Left colon (tissue), 2 donors: Measurements from ENCODE around the gene CPT1C. TPM values are rescaled to one million over a fixed set of nuclear protein-coding genes. Genes with fewer than 3 reads are reported as not detected.
"Not testable (repeated sequence)": the region's sequence is repeated elsewhere in the genome, so short reads cannot be mapped to it uniquely, and the experiment has no call there.

Experiments
- ATAC-seq: fragments of 200-7000 bp; cut with Tn5 transposase; one replicate; pipeline ENCODE4 v1.9.1; 2020; ENCODE audit warnings: mild to moderate bottlenecking, moderate library complexity
- DNase-seq, 2 donors: peaks; one replicate each; pipeline ENCODE4 v3.0.0-alpha.2; 2020
- intact Hi-C, 2 donors: fragments of 100-400 bp; cut with DNase I in 1 of 2; cut with micrococcal nuclease in 1 of 2; formaldehyde crosslinking; loops; one replicate each; pipeline versions ENCODE4 v1.11.2 to v1.14.0; 2022; cut with DNase I, micrococcal nuclease
- total RNA-seq, 2 donors: library from RNA; stranded (reverse); fragmentation: NEBNext Ultra II Directional; extraction: Animal tissue kit (Norgen Biotek cat#: 25700); gene quantifications; one replicate each; pipeline ENCODE4 v1.2.1, GENCODE V29; 2021
- donor health status: DM: no; HTN: no; CAD: no.
- donor health status: DM: yes; HTN: yes; CAD: no.

CPT1C gene
- total RNA-seq, 2 donors from 2014 or later, result 1.5 to 2.0 TPM

GRCh38 chr19:49691243-49692146 is 579 bp downstream of the CPT1C start:
- DNase-seq (peak in 1 of 2 donors; percentile 54), ATAC-seq (peak; percentile 18)
- intact Hi-C loops, result no loop called here

- ATAC-seq (no peak), DNase-seq (no peak)
- intact Hi-C loops, result no loop called here
Measured at GRCh38 chr19:49692147-49692506, 1.2 kb downstream of the CPT1C start.

GRCh38 chr19:49696115-49696514 is 5.2 kb downstream of the CPT1C start:
- ATAC-seq, result no peak
- intact Hi-C loops, result no loop called here

GRCh38 chr19:49696865-49697264 is 5.9 kb downstream of the CPT1C start:
- DNase-seq (no peak), ATAC-seq (no peak)
- intact Hi-C loops, result no loop called here

More at GRCh38 chr19:49696115-49696514, 5.2 kb downstream of the CPT1C start:
- no peak for DNase-seq

GRCh38 chr19:49699364-49699763 is 8.4 kb downstream of the CPT1C start:
- DNase-seq (no peak), ATAC-seq (no peak)
- intact Hi-C loops, result no loop called here

- no peak for ATAC-seq
- DNase-seq, result no peak
- intact Hi-C loops, result no loop called here
Measured at GRCh38 chr19:49700563-49700962, 9.6 kb downstream of the CPT1C start.

- DNase-seq (no peak), ATAC-seq (peak; percentile 14)
- intact Hi-C loops, result no loop called here
Measured at GRCh38 chr19:49701271-49701786, 10.4 kb downstream of the CPT1C start.

GRCh38 chr19:49704888-49705642 is 14.1 kb downstream of the CPT1C start:
- no peak for ATAC-seq
- intact Hi-C loops, result no loop called here

GRCh38 chr19:49705919-49706318 is 15.0 kb downstream of the CPT1C start:
- no peak for DNase-seq
- ATAC-seq, result no peak
- intact Hi-C loops, result no loop called here

More at GRCh38 chr19:49704888-49705642, 14.1 kb downstream of the CPT1C start:
- DNase-seq, result no peak

- DNase-seq (no peak), ATAC-seq (no peak)
- intact Hi-C loops, result no loop called here
Measured at GRCh38 chr19:49710372-49710951, 19.5 kb downstream of the CPT1C start.

- ATAC-seq (peak; percentile 55), DNase-seq (peak; percentile 29 to 50)
- intact Hi-C loops, result no loop called here
Measured at GRCh38 chr19:49712397-49712859, 21.5 kb downstream of the CPT1C start.

- no peak for DNase-seq
- intact Hi-C loops, result no loop called here
- peak; percentile 42 for ATAC-seq
Measured at GRCh38 chr19:49713236-49713845, 22.4 kb downstream of the CPT1C start.

- intact Hi-C loops, result no loop called here
- no peak for ATAC-seq
Measured at GRCh38 chr19:49716154-49716553, 25.2 kb downstream of the CPT1C start.

GRCh38 chr19:49718511-49718910 is 27.6 kb downstream of the CPT1C start:
- DNase-seq (no peak), ATAC-seq (no peak)
- intact Hi-C loops, result no loop called here

More at GRCh38 chr19:49716154-49716553, 25.2 kb downstream of the CPT1C start:
- DNase-seq, result no peak

GRCh38 chr19:49718991-49719390 is 28.1 kb downstream of the CPT1C start:
- no peak for ATAC-seq
- intact Hi-C loops, result no loop called here
- no peak for DNase-seq

- DNase-seq, intact Hi-C loops, ATAC-seq: not testable (repeated sequence)
Measured at GRCh38 chr19:49719420-49719819, 28.5 kb downstream of the CPT1C start.

- intact Hi-C loops, result no loop called here
- no peak for DNase-seq
- no peak for ATAC-seq
Measured at GRCh38 chr19:49727217-49728030, 36.5 kb downstream of the CPT1C start.

GRCh38 chr19:49730166-49730565 is 39.2 kb downstream of the CPT1C start:
- DNase-seq (no peak), ATAC-seq (no peak)
- intact Hi-C loops, result no loop called here
